HK-2 (cell line): ENCODE measurements around the gene NPPC.

Experiments
- DNase-seq: peaks from one replicate; pipeline ENCODE4 v3.0.0-alpha.2; 2018; ENCODE audit not compliant: unreplicated experiment

NPPC gene

GRCh38 chr2:231886071-231886681 lies 40.0 kb downstream of the NPPC start:
- DNase-seq: no peak

- no peak for DNase-seq
These were observed 41.6 kb downstream of the NPPC start for GRCh38 chr2:231884438-231885140.

GRCh38 chr2:231883468-231883881 lies 42.7 kb downstream of the NPPC start:
- DNase-seq: no peak

DNA sequence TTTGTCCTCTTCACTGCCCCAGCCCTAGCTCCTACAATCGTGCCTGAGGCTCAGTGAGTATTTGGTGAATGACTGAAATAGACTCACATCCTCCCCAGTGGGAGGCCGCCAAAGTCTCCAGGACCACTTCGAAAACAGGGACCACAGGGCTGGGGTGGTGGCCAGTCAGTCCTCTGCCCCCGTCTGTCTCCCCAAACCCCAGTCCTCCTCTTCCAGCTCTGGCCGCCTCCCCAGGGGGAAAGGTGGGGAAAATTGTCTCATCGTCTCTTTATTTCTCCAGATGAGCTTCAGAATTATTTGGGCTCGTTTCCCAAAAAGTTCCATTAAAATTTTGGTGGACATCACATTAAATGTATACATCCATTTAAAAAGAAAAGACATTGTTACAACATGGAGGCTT lies 43.5 kb downstream of the NPPC start:
- no peak for DNase-seq

DNA sequence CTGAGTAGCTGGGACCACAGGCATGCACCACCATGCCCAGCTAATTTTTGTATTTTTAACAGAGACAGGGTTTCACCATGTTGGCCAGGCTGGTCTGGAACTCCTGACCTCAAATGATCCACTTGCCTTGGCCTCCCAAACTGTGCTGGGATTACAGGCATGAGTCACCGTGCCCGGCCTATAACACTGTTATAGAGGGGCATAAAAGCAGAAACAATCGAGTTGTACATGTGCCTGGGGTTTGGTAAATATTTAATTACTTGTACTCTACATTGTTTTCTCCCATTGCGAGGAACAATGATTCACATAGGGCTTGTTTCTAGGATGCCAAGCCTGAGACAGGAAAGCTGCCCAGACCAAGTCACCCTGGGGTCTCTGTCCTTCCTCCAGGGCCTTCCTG lies 45.8 kb downstream of the NPPC start:
- DNase-seq: peak; percentile 16

- DNase-seq: no peak
These were observed 47.0 kb downstream of the NPPC start for GRCh38 chr2:231879216-231879615.

DNA sequence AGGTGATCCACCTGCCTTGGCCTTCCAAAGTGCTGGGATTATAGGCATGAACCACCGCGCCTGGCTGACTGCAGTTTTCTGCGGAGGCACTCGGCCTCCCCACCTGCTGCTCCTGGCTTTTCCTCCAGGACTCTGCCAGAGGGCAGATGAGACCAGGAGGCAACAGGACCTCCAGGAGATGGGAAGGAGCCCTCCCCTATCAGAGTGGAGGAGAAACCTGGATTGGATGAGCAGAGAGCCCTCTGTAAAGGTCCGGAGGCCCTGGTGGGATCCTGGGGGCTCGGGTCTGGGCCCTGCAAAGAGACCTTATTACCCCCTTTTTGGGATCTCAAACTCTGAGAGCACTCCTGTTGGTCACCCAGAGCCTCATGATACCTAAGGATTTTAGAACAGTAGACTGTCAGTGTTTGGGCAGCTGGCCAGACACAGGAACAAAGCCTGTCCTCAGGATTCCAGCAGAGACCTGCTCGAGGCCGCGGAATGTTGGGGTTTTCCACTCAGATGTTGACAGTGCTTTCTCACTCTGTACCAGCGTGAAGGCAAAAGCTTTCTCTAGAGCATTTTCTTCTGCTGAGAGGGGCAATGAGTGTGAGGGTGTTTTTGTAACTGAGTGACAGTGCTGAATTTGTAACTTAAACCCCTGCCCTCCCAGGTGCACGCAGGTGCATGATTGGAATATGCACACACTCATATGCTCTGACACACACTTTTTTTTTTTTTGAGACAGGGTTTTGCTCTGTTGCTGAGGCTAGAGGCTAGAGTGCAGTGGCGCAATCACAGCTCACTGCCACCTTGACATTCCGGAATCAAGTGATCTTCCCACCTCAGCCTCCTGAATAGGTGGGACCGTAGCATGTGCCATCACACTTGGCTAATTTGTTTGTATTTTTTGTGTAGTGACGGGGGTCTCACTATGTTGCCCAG lies 48.4 kb downstream of the NPPC start:
- DNase-seq: peak; percentile 42

- DNase-seq: no peak
These were observed 51.3 kb downstream of the NPPC start for GRCh38 chr2:231874944-231875343.
